HG02610 (cell line): ENCODE measurements around the gene DNAJC15.
A peak's percentile ranks its signal among the peaks of the same experiment; 100 is the strongest.
"Not testable (repeated sequence)": the region's sequence is repeated elsewhere in the genome, so short reads cannot be mapped to it uniquely, and the experiment has no call there.

Source experiments
- ATAC-seq: cut with Tn5 transposase; IDR thresholded peaks from one replicate; pipeline ENCODE4 v1.9.1; 2021; ENCODE audit warnings: mild to moderate bottlenecking, moderate library complexity; ENCODE audit not compliant: unreplicated experiment

Gene DNAJC15

GRCh38 chr13:43023289-43023963, at the start of gene DNAJC15:
Gene DNAJC15, plus strand, starts transcription at chr13:43023586. Its CDS starts 41 bp downstream, at chr13:43023627.
- peak; percentile 85 for ATAC-seq

GRCh38 chr13:42976066-42976465, 47.3 kb upstream of the DNAJC15 start:
- ATAC-seq: no peak

- peak; percentile 83 for ATAC-seq
Measured at GRCh38 chr13:42977219-42977659, 46.1 kb upstream of the DNAJC15 start.

GRCh38 chr13:42981317-42981716, 42.1 kb upstream of the DNAJC15 start:
- ATAC-seq: no peak

- ATAC-seq: no peak
Measured at GRCh38 chr13:42981853-42982252, 41.5 kb upstream of the DNAJC15 start.

GRCh38 chr13:42984026-42984425, 39.4 kb upstream of the DNAJC15 start:
- ATAC-seq: no peak

GRCh38 chr13:42984691-42985090, 38.7 kb upstream of the DNAJC15 start:
- peak; percentile 55 for ATAC-seq

GRCh38 chr13:42985312-42986175, 37.8 kb upstream of the DNAJC15 start:
- no peak for ATAC-seq

- no peak for ATAC-seq
Measured at GRCh38 chr13:42986176-42986574, 37.2 kb upstream of the DNAJC15 start.

- ATAC-seq: no peak
Measured at GRCh38 chr13:42990291-42991232, 32.8 kb upstream of the DNAJC15 start.

- not testable (repeated sequence) for ATAC-seq
Measured at GRCh38 chr13:42991233-42991897, 32.0 kb upstream of the DNAJC15 start.

GRCh38 chr13:42991898-42992763, 31.3 kb upstream of the DNAJC15 start, which contains the start of gene EPSTI1:
Gene EPSTI1, minus strand, starts transcription at chr13:42992241. Its CDS starts 76 bp downstream, at chr13:42992165.
- ATAC-seq: peak; percentile 76

- ATAC-seq: peak; percentile 5
Measured at GRCh38 chr13:42992764-42993122, 30.6 kb upstream of the DNAJC15 start.

GRCh38 chr13:42994878-42995277, 28.5 kb upstream of the DNAJC15 start:
- ATAC-seq: no peak

GRCh38 chr13:42996584-42996983, 26.8 kb upstream of the DNAJC15 start:
- ATAC-seq: peak; percentile 28

GRCh38 chr13:42997381-42997780, 26.0 kb upstream of the DNAJC15 start:
- ATAC-seq: peak; percentile 76

- no peak for ATAC-seq
Measured at GRCh38 chr13:42999491-42999890, 23.9 kb upstream of the DNAJC15 start.

GRCh38 chr13:43000676-43001075, 22.7 kb upstream of the DNAJC15 start:
- no peak for ATAC-seq

GRCh38 chr13:43002021-43002420, 21.4 kb upstream of the DNAJC15 start:
- no peak for ATAC-seq
